Measurements from ENCODE around the gene SPATA32. TPM values are rescaled to one million over a fixed set of nuclear protein-coding genes. Genes with fewer than 3 reads are reported as not detected.

Gene SPATA32
- total RNA-seq, 1 donor, result not detected

DNA sequence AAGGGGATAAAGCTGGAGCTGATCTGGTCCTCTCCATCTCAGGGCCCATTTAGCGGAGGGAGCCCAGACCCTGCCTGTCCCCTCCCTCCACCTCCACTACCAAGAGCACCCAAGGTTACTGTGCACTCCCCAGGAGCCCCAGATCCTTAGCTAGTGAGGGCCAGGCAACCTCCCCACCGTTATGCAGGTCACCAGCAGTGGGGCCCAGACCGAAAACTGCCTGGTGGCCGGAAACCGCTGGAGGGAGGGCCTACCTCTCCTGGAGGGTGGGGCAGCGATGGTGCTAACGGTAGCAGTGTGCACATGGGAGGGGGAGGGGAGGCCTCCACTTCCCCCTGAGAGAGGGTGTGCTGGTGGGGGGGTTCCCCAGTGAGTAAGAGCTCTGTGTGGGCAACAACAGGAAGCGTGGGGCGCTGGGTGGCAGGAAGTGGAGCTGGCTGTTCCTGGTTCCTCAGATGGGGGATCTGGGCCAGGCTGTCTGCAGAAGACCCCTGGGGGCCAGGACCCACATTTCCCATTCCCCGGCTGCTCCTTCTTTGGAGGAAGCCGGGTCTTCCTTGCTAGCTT is 35.8 kb downstream of the SPATA32 start:
- TF ChIP-seq, protein P1, sequence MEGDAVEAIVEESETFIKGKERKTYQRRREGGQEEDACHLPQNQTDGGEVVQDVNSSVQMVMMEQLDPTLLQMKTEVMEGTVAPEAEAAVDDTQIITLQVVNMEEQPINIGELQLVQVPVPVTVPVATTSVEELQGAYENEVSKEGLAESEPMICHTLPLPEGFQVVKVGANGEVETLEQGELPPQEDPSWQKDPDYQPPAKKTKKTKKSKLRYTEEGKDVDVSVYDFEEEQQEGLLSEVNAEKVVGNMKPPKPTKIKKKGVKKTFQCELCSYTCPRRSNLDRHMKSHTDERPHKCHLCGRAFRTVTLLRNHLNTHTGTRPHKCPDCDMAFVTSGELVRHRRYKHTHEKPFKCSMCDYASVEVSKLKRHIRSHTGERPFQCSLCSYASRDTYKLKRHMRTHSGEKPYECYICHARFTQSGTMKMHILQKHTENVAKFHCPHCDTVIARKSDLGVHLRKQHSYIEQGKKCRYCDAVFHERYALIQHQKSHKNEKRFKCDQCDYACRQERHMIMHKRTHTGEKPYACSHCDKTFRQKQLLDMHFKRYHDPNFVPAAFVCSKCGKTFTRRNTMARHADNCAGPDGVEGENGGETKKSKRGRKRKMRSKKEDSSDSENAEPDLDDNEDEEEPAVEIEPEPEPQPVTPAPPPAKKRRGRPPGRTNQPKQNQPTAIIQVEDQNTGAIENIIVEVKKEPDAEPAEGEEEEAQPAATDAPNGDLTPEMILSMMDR (IDR thresholded peaks at IDR 0.05; ENCODE audit: insufficient read depth, low read length), result no peak
- DNase-seq (ENCODE audit: low read depth), result no peak
- H3K4me3 ChIP-seq (ENCODE audit: low read depth, low read length), result no peak overlapping the region

DNA sequence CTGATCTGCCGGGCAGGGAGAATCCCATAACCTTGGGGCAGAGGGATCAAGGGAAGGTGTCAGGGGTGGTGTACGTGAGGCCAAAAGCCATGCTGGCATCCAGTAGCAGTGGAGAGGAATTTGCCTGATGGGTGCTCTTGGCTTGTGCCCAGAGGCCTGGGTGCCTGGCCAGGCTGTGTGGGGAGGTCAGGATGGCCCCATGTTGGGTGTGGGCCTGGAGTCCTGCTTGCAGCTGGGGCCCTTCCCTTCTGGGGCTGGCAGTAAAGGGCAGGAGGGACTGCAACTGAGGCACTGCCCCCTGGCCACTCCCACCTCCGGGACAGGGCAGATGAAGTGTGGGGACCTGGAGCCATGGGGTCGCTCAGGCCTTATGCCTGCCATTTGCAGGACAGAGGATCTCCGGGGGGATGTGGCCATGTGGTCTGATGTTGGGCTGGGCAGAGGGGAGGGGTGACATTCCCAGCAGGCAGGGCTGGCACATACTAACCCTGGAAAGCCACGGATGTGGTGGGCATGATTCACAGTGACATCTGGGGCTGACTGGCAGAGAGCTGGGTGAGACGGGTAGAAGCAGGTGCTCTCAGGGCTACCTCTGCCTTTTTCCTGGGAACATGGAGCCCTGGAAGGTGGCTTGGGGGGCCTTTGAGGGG is 36.7 kb downstream of the SPATA32 start:
- no peak overlapping the region for H3K4me3 ChIP-seq (ENCODE audit: low read depth, low read length)
- TF ChIP-seq, protein P1 (IDR thresholded peaks at IDR 0.05; ENCODE audit: insufficient read depth, low read length), result no peak
- DNase-seq (ENCODE audit: low read depth), result no peak

DNA sequence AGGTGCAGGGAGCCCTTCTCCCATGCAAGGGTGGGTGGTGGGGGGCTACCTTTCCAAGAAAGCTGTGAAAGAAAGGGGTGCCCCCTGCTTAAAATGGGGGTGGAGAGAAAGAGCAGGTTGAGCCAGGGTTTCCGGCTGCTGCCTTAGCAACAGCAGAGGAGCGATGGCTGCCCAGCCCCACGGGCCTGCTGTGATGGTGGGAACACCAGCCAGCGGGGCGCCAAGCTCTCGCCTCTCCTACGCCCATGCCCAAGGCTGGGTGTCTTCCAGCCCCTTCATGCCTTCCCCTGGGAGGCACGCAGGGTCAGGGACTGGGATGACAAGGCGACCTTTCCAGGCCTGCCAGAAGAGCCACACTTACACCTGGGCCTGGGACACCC is 37.2 kb downstream of the SPATA32 start:
- no peak for DNase-seq (ENCODE audit: low read depth)
- TF ChIP-seq, protein P1 (IDR thresholded peaks at IDR 0.05; ENCODE audit: insufficient read depth, low read length), result no peak
- no peak overlapping the region for H3K4me3 ChIP-seq (ENCODE audit: low read depth, low read length)

DNA sequence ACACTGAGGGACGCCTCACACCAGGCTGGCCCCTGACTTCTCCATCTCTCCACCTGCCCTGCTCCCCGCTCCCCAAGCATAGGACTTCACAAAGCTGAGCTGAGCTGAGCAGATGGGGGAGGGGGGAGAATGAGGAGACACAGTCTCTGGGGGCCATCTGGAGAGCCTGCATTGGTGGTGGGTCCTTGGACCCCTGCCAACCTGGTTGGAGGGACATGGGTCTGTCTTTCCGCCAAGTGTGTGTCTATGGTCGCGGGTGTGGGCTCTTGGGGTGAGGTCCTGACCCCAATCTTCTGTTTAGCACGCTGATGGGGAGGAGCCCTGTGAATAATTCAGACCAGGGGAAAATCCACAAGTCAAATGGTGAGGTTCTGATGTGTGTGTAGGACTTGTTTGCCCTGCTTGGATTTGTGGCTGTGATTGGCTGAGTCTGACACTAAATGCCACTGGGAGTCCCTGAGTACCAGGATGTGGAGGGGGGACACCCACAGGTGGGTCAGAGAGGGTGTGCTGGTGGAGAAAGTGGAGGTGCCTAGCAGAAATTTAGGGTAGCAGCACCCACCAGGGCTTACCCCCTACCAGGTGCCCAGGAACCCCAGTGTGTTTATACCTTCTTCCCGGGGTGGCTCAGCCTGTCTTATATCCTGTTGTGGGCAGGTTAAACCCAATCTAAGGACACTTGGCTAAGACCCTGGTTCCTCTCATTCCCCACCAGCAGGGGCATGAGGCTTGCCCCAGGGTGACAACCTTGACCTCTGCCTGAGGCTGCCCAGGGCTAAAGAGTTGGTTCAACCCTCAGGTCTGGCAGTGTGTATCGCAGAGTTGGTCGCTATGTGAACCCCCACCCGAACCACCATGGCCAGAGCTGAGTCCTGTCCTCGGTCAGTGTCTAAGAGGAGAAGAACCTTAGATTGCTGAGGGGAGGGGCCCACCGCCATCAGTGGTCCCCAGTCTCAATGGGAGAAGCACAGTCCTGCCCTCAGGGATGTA is 38.1 kb downstream of the SPATA32 start:
- H3K4me3 ChIP-seq (ENCODE audit: low read depth, low read length), result no peak overlapping the region

DNA sequence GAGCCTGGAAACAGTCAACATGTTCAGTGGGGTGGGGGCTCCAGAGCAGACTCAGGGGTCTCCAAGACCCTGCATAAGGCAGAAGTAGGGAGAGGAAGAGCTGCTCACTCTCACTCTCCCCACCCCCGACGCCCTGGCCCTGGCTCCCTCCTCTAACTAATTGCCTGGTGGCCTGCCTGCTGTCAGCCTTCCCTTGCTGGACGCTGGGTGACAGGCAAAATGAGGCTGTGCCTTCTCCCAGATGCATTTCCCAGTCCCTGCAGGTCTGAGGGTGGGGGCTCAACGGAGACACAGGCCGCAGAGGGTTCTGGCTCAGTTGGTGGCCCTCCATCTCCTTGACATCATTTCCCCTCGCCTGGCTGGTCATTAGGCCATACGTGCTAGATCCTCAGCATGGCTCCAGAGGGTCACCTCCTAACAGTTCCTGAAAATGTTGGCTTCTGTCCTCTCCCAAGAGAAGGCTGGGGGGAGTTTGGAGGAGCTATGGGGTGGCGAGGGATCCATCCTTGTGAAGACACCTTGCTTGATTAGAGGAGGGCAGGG is 38.8 kb downstream of the SPATA32 start:
- TF ChIP-seq, protein P1 (IDR thresholded peaks at IDR 0.05; ENCODE audit: insufficient read depth, low read length), result no peak
- H3K4me3 ChIP-seq (ENCODE audit: low read depth, low read length), result no peak overlapping the region
- no peak for DNase-seq (ENCODE audit: low read depth)

More for the DNA sequence above, 38.1 kb downstream of the SPATA32 start:
- TF ChIP-seq, protein P1 (IDR thresholded peaks at IDR 0.05; ENCODE audit: insufficient read depth, low read length), result no peak
- no peak for DNase-seq (ENCODE audit: low read depth)

DNA sequence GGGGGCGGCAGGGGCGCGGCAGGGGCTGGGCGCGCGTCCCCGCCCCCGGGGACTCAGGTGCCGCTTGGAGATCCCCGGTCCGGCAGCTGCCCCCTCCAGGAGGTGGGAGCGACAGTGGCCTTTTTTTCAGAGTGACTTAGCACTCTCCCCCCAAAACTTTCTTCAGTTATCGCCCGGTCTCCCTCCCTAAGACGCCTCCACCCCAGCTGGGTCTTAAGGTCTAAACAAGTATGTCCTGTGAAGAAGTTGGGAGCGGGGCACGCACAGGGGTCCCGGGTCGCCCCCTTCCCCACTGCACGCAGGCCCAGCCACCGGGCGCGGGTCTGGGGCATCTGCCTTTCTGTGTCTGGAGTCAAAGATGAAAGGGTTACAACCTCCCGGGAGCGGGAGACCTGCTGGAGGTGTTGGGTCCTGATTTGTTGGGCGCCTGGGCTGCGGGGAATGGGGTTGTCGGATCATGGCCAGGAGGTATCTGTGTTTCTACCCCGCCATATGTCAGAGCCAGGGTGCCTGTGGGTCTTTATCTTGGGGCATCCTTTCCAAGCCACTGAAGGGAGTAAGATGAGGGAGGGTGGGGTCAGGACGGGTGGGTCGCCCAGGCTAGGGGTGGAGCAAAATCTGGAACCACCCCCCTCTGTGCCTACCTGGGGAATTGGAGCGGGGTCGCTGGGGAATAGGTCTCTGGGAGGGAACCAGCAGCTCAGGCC is 39.5 kb downstream of the SPATA32 start:
- TF ChIP-seq, protein P1 (IDR thresholded peaks at IDR 0.05; ENCODE audit: insufficient read depth, low read length), result no peak
- peak overlapping the region; percentile 61 for H3K4me3 ChIP-seq (ENCODE audit: low read depth, low read length)
- DNase-seq (ENCODE audit: low read depth), result no peak
